GM12801 (cell line): ENCODE measurements around the gene GNAI2.

Source experiments
- CTCF ChIP-seq: IDR thresholded peaks from one replicate; pipeline ENCODE4 v1.5.1; 2011; ENCODE audit warnings: control low read depth; ENCODE audit not compliant: insufficient read length; ENCODE audit errors: extremely low read depth

The GNAI2 gene

GRCh38 chr3:50230794-50231125 is 5.2 kb upstream of the GNAI2 start:
- TF ChIP-seq CTCF: no peak

- TF ChIP-seq CTCF: no peak
These were observed 4.4 kb upstream of the GNAI2 start for GRCh38 chr3:50231581-50231980.

GRCh38 chr3:50232303-50232702 is 3.7 kb upstream of the GNAI2 start:
- no peak for TF ChIP-seq CTCF

- TF ChIP-seq CTCF: no peak
These were observed 2.8 kb upstream of the GNAI2 start for GRCh38 chr3:50233176-50233575.

GRCh38 chr3:50236484-50237132 is 604 bp downstream of the GNAI2 start:
- TF ChIP-seq CTCF: no peak

- no peak for TF ChIP-seq CTCF
These were observed 1.2 kb downstream of the GNAI2 start for GRCh38 chr3:50237133-50237651.

- TF ChIP-seq CTCF: no peak
These were observed 1.9 kb downstream of the GNAI2 start for GRCh38 chr3:50237754-50238548.
